NK-92 (cell line): Measurements from ENCODE around the gene PIEZO1.
"Not testable (repeated sequence)": the region's sequence is repeated elsewhere in the genome, so short reads cannot be mapped to it uniquely, and the experiment has no call there.

Experiments
- DNase-seq: peaks from one replicate; lab custom pipeline; 2025; ENCODE audit not compliant: unreplicated experiment; lab: John Stamatoyannopoulos, UW

The PIEZO1 gene

DNA sequence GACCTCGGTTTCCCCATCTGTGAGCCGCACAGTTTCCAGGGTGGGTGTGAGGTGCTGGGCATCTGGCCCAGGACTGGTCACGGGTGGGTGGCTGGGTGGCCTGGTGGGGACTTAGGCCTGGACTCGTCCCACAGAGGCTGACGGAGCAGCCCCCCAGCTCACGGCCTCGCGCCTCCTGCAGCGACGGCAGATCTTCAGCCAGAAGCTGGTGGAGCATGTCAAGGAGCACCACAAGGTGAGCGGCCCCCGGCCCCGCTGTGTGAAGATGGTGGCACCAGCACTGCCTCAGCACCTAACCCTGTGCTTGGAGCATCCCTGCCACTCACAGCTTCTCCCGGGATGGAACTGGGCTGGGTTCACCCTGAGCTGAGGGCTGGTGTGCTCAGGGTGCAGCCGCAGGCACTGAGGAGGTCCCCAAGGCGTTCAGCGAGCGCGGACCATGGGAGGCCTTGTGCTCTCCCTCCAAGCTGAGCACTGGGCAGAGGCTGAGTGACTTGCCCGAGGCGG, 20.9 kb upstream of the PIEZO1 start:
- no peak for DNase-seq

DNA sequence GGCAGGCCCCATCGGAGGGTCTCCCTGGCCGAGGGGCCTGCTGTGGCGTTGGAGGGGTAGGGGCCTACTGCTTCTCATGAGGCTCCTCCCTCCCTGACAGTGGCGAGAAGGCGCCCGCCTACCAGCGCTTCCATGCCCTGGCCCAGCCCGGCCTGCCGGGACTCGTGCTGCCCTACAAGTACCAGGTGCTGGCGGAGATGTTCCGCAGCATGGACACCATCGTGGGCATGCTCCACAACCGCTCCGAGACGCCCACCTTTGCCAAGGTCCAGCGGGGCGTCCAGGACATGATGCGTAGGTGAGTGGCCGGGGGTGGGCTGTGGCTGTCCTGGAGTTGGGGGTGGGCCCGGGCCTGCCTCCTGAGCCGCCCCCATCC, 20.3 kb upstream of the PIEZO1 start:
- DNase-seq = no peak

DNA sequence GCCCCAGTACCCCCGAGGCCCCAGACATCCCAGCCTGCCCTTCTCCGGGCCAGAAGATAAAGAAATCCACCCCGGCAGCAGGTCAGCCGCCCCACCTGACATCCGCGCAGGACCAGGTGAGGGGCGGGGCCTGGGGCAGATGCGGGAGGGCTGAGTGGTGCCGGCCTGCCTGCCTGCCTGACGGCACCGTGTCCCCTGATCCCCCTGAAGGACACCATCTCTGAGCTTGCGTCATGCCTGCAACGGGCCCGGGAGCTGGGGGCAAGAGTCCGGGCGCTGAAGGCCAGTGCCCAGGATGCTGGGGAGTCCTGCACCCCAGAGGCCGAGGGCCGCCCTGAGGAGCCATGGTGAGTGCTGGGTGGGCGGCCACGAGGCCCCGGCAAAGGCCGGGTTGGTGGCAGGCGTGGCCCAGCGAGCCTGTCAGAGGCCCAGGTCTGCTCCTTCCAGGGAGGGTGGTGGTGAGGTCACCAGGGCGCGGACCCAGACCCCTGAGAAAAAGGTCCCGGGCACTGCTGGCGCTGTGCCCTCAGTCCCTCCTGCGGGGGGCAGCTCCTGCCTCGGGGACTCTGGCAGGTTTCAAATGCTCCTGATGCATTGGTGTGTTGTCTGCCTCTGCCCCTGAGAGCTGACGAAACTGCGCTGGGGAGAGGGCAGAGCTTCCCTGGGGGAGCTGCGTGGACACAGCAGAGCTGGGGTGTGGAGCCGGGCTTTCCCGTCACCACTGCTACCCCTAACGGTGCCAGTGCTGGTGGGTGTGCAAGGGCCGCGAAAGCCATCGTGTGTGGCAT, 19.7 kb upstream of the PIEZO1 start:
- DNase-seq = no peak

DNA sequence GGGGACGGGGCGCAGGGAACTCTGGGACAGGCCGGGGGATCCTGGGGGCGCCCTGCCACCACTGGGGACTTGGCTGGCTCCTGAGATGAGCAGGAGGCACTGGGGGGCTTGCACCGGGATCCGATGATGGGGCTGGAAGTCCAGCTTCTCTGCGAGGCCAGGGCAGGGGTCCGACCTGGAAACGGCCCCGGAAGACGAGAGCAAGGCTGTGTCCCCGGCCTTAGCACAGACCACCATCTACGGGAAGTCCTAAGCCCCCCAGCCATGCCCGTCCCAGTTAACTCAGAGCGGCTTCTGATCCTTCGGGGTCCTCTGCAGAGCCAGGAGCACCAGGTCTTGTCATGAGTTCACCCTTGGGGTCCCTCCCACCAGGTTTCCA, 19.1 kb upstream of the PIEZO1 start:
- no peak for DNase-seq

DNA sequence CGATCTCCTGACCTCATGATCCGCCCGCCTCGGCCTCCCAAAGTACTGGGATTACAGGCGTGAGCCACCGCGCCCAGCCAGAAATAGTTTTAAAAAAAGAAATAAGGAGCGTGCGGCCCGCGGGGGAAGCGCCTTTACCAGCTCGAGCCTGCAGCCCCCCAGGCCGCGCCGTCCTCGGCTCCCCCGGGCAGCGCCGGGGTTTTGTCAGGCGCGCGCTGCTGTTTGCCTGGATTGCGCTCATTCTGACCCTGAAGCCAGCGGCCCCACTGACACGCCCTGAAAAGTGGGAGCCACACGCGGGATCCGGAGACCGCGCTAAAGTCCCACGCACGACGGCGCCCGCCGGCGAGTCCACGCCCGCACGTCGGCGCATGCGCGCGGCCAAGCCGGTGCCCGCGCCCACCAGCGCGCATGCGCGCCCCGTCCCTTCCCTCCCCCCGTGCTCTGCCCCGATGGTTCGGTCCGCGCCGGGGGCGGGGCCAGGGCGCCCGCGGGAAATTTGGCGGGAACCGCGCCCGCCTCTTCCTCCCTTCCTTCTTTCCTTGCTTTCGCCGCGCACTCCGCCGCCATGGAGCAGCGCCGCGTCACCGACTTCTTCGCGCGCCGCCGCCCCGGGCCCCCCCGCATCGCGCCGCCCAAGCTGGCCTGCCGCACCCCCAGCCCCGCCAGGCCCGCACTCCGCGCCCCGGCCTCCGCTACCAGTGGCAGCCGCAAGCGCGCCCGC, 18.4 kb upstream of the PIEZO1 start, which contains the start of gene CDT1:
CDT1 (plus strand) TSS at position 526 of the 724 bp plus-strand sequence; CDS start at position 569, 43 bp downstream.
- DNase-seq = no peak

DNA sequence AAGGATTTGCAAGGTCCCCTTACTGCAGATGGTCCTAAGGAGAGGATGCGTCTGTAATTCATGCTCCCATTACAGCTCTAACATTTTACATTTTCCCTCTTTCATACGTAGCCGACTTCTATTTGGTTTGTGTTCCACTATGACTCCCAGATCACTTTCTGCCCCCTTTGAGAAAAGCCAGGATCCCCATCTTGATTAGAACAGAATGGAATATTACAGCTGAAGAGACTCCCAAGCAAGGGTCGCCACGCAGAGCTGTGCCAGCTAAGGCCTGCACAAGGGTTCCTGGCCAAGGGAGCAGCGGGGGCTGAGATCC, 15.2 kb upstream of the PIEZO1 start:
- DNase-seq = no peak

DNA sequence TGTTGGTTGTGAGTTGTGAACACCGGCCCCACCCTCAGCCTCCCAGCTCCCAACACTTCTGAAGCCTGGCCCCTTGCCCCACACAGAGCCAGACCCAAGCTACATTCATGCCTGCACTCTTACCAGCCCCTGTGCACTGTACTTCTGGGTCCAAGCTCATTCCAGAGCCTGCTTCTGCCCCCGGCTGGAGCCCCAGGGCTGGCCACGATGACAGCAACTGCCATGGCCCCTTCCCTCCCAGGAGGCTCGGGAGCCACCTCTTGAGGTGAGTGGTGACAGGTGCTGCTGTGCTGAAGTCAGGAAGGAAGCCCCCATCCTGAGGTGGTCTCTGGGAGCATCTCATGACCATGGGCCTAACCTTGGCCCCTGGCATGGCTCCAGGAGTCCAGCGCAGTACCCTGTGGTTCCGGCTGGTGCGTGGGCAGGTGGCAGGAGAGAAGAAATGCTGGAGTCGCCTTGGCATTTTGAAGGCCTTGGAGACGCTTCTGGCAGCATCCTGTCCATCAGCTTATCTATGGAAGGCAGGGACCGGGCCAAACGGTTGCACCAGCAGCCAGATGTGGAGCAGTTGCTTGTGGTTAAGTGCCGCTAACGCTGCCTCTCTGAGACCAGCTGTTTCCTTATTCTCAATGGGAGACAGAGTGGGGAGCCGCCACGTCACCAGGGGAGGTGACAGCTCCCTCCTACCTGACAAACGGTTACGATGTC, 14.7 kb upstream of the PIEZO1 start:
- DNase-seq = no peak

DNA sequence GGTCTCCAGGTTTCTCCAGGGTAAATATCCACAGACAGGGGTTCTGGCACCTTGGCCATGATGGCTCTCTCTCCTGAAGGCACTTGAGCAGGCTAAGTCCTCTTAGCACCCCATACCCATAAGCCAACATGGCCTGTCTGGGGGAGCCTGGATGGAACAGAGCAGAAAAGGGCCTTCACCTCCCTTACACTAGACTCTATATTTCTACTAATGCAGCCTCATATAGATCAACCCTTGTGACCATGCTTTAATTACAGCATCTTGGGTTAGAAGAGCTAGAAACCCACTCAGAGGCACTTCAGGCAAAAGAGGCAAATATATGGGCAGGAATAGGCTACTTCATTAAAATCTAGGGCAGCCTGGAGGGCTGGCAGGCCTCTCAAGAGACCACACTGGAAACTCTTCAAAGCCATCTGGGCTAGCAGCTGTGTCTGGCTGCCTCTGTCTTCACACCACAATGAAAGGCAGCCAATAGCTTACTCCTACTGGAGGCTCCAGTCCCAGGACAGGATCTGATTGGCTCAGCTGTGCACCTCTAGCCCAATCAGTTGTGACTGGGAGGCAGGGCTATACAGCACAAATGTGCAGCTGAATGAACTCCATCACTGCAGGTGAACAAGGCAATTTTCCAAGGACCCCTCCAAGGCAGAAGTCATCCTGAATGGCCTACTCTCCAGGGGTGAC, 13.9 kb upstream of the PIEZO1 start:
- no peak for DNase-seq

DNA sequence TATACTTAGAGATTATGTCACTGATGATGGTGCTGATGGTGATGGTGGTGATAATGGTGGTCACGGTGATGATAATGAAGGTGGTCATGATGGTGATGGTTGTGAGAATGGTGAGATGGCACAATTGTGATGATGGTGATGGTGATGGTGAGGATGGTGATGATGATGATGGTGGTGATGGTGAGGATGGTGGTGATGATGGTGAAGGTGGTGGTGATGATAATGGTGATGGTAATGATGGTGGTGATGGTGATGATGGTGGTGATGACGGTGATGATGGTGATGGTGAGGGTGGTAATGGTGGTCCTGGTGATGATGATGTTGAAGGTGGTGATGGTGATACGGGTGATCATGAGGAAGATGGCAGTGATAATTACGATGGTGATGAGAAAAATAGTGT, 13.1 kb upstream of the PIEZO1 start:
- DNase-seq = no peak

DNA sequence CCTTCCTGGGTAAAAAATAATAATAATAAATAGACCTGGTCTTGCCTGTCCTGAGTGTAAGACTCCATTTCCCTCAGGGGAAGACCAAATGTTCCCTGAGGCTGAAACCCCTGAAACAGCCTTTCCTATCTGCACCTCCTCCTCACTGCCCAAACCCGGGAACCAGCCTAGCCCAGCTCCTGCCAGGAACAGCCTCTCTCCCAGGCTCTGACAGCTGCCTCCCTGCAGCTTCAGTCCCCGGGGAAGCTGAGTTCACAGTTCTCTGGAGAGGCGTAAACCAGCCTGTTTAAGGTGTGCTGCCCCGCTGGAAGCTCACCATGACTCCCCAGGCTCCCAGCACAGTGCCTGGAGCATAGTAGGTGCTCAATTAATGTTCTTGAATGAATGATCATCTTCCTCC, 11.3 kb upstream of the PIEZO1 start:
- DNase-seq = no peak

DNA sequence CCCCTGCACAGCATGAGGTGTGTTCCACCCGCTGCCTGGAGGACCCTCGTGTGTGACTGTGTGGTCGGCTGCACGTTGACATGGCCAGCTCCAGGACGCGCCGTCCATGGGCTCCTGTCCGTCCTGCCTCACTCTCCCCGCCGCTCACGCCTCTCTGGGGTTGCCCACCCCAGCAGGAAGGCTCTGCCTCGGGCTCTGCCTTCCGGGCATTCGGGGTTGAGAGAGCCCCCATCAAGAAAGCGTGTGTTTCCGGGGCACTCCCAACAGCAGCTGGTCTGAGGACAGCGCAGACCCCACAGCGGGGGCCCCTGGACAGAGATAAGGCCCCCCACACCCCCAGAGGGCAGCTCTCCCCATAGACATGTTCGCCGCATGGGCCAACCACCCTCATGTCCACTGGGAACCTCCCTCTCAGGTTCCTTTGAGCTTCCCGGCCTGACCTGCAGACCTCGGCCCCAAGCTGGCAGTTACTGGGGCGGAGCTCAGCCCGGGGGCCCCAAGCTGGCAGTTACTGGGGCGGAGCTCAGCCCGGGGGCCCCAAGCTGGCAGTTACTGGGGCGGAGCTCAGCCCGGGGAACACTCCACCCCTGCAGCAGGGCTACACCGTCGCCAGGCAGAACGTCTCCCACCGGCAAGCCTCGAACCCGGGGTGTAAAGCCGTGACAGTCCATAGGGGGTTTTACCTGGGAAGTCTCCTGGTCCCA, 8.4 kb upstream of the PIEZO1 start:
- no peak for DNase-seq

DNA sequence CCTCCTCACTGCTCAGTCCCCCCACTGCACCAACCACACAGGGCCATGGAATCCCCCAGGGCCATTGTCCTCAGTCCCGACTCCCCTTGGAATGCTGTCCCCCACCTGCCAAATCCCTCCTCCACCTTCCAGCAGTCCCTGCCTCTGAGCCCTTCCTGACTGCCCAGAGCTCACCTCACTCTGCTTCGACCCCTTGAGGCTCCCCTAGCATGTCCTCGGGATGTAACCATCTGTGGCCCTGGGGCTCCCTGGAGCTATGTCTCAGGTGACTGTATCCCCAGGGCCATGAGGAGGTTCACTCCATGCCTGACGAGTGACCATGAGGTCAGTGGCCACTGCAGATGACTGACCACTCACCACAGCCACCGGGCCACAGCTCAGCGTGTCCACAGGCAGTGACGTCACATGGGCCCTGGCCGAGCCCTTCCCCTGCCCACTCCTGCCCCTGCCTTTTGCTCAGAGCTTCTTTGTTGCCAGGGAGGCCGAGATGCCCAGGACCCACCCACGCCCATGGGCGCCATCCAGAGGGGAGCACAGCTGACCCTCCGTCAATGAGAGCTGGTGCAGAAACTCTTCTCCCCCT, 7.7 kb upstream of the PIEZO1 start:
- DNase-seq = no peak

DNA sequence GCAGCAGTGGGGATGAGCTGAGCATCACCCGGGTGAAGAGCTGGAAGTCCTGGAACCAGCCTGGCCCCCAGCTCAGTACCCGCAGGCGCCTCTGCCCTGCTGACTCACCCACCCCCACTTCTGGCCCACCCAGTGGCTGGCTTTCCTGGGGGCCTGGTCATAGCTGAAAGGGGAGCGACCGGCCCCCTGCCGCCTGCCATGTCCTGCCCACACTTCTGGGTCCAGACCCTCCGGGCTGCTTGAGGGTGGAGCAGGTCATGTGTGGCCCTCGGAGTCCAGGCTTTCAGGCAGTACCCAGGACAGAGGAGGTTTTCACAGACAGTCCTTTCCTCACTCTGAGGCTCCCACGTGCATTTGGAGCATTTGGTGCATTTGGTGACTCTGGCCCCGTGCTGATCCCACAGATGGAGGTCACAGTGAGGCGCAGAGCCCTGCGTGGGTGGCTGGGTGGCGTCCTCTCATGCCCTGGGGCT, 7.1 kb upstream of the PIEZO1 start:
- no peak for DNase-seq

DNA sequence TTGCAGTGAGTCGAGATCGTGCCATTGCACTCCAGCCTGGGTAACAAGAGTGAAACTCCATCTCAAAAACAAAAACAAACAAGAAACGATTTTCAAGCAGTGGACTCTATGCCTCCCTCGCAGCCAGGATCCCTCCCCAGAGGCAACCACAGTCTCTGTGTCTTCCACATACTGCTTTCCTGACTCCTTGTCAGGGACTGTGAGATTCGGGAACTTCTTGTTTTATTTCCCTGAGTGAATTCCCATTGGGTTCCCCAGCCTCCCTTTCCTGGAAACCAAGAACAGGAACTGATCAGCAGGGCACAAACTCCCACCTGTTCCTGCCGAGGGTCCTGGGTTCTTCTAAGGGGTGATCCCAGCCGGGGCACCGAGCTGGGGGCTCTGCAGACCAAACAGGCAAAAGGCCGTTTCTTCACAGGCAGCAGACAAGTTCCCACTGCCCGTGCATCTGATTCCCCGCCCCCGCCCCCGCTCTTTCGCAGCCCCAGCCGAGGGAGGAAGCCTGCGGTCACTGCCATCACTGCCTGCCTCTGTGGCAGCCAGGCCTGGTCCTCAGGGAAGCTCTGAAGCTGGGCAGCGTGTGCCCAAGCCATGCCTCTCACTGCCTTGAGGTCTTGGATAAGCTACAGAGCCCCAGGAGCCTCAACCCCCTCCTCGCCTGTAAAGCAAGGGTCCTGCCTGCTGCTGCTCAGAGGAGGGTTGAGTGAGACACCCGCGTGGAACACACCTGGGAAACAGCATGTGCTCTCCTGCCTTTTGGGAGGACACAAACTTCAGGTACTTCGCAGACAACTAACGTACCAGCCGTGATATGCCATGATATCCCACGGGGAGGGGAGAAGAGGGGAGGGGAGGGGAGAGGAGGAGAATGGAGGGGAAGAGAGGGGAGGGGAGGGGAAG, 5.5 kb upstream of the PIEZO1 start:
- DNase-seq = no peak

DNA sequence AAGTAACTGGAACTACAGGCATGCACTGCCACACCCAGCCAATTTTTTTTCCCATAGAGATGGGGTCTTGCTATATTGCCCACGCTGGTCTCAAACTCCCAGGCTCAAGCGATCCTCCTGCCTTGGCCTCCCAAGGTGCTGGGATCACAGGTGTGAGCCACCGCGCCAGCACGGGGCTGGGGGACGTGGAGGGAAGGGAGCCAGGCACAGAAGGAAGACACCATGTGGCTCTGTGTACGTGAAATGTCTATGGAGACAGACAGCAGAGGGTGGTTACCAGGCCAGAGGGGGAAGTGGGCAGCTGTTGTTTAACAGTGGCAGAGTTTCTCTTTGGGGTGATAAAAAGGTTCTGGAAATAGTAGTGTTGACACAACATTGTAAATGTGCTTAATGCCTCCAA, 4.6 kb upstream of the PIEZO1 start:
- no peak for DNase-seq

DNA sequence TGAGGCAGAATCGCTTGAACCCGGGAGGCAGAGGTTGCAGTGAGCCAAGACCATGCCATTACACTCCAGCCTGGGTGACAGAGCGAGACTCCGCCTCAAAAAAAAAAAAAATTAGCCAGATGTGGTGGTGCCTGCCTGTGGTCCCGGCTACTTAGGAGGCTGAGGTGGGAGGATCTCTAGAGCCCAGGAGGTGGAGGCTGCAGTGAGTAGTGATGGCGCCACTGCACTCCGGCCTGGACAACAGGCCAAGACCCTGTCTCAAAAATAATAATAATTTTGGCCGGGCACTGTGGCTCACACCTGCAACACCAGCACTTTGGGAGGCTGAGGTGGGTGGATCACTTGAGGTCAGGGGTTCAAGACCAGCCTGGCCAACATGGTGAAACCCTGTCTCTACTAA, 3.7 kb upstream of the PIEZO1 start:
- DNase-seq = not testable (repeated sequence)

DNA sequence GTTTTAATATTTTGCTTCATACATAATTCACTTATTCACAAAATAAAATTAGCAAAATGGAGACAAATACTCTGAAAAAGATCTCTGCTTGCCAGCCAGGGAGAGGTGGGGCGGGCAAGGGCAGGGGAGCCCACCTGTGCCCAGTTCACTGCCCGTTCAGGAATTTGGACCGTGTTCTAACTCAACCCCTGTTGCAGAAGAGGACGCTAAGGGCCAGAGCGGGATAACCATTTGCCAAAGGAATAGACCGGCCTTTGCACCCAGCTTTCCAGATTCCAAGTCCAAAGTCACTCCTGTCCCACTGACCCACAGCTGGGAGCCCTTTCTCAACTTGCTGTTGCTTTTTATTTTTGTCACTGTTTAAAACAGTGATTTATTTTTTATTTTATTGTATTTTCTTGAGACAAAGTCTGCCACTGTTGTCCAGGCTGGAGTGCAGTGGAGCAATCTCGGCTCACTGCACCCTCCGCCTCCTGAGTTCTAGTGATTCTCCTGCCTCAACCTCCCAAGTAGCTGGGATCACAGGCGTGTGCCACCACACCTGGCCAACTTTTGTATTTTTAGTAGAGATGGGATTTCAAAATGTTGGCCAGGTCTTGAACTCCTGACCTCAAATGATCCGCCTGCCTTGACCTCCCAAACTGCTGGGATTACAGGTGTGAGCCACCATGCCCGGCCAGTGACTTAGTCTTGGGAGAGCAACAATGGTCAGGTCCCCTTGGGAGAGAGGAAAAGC, 2.7 kb upstream of the PIEZO1 start:
- DNase-seq = no peak

DNA sequence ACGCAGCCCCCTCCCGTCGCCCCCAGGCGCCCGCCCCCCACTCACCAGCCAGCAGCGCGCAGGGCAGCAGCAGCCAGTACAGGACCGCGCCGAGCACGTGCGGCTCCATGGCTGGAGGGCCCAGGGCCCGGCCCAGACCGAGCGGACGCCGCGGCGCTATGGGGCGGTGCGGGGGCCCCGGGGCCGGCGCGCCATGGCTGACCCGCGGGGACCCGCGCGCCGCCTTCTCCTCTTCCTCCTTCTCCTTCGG, 239 bp downstream of the PIEZO1 start:
- no peak for DNase-seq
